ENCODE results near the gene CD1C. TPM values are rescaled to one million over a fixed set of nuclear protein-coding genes. Genes with fewer than 3 reads are reported as not detected.

Gene CD1C
- total RNA-seq, 1 experiment from 2014 or later = not detected

- TF ChIP-seq ZNF425 (CRISPR knock-in tag; conservative IDR thresholded peaks at IDR 0.05) = no peak
- TF ChIP-seq ZBTB43 (CRISPR knock-in tag; IDR thresholded peaks at IDR 0.05) = no peak
- TF ChIP-seq SP1 (CRISPR knock-in tag; conservative IDR thresholded peaks at IDR 0.05) = no peak
- no peak for TF ChIP-seq RELA (CRISPR knock-in tag; IDR thresholded peaks at IDR 0.05; ENCODE audit: borderline replicate concordance)
- no peak for TF ChIP-seq ZNF232 (CRISPR knock-in tag; IDR thresholded peaks at IDR 0.05)
- no peak for TF ChIP-seq NR3C1 (CRISPR knock-in tag; conservative IDR thresholded peaks at IDR 0.05; ENCODE audit: low read depth)
Measured at GRCh38 chr1:158249646-158250045, 40.1 kb upstream of the CD1C start (continued).

- DNase-seq (ENCODE audit: low spot score) (no peak), ATAC-seq (no peak)
- Mint-ChIP-seq H3K4me1 (no peaks in the 10 kb centered on the region), H3K4me3 (no peak overlapping the region), H3K27ac (no peak overlapping the region), H3K36me3 (no peaks in the 10 kb centered on the region), H3K27me3 (ENCODE audit: low read depth) (no peaks in the 10 kb centered on the region; the same call in 1 of the 2 replicates), H3K9me3 (no peaks in the 10 kb centered on the region)
- POLR2A ChIA-PET = no interaction called here
- CTCF ChIA-PET = no interaction called here
- TF ChIP-seq RORB (CRISPR knock-in tag; IDR thresholded peaks at IDR 0.05) = no peak
- TF ChIP-seq ARID4B (CRISPR knock-in tag; IDR thresholded peaks at IDR 0.05; ENCODE audit: borderline replicate concordance) = no peak
- no peak for TF ChIP-seq STAT6 (CRISPR knock-in tag; conservative IDR thresholded peaks at IDR 0.05; ENCODE audit: low read depth)
- no peak for TF ChIP-seq TEAD4 (CRISPR knock-in tag; IDR thresholded peaks at IDR 0.05)
- no peak for TF ChIP-seq ETV6 (CRISPR knock-in tag; IDR thresholded peaks at IDR 0.05)
- TF ChIP-seq FOXJ3 (CRISPR knock-in tag; IDR thresholded peaks at IDR 0.05; ENCODE audit: borderline replicate concordance) = no peak
- TF ChIP-seq ZSCAN18 (CRISPR knock-in tag; IDR thresholded peaks at IDR 0.05) = no peak
- no peak for TF ChIP-seq PRRX2 (CRISPR knock-in tag; IDR thresholded peaks at IDR 0.05)
- no peak for TF ChIP-seq NFYB (CRISPR knock-in tag; conservative IDR thresholded peaks at IDR 0.05; ENCODE audit: low read depth)
- TF ChIP-seq TP53 (CRISPR knock-in tag; IDR thresholded peaks at IDR 0.05) = no peak
- TF ChIP-seq CBFB (CRISPR knock-in tag; IDR thresholded peaks at IDR 0.05; ENCODE audit: low read depth) = no peak
- no peak for TF ChIP-seq E2F5 (CRISPR knock-in tag; IDR thresholded peaks at IDR 0.05)
- no peak for TF ChIP-seq ATF2 (CRISPR knock-in tag; IDR thresholded peaks at IDR 0.05; ENCODE audit: borderline replicate concordance, low read depth)
- no peak for TF ChIP-seq ESRRA (CRISPR knock-in tag; IDR thresholded peaks at IDR 0.05; ENCODE audit: borderline replicate concordance)
- TF ChIP-seq ZNF396 (CRISPR knock-in tag; IDR thresholded peaks at IDR 0.05; ENCODE audit: borderline replicate concordance) = no peak
- no peak for TF ChIP-seq IRF2 (CRISPR knock-in tag; IDR thresholded peaks at IDR 0.05; ENCODE audit: borderline replicate concordance, low read depth)
Measured at GRCh38 chr1:158251163-158251562, 38.6 kb upstream of the CD1C start.
